Common myeloid progenitor, CD34-positive (primary cell): Measurements from ENCODE around the gene MMP15.

Experiments
- CTCF ChIA-PET: fragments of 350-600 bp; sonication (Branson Sonifier 250); formaldehyde crosslinking; loops from one replicate; lab custom pipeline; 2021; ENCODE audit warnings: antibody characterized with exemption; lab: Charles Lee
- POLR2A ChIA-PET: fragments of 350-600 bp; sonication (Branson Sonifier 250); formaldehyde crosslinking; loops from one replicate; lab custom pipeline; 2021; ENCODE audit warnings: antibody characterized with exemption; lab: Charles Lee
- DNase-seq, 3 donors: peaks; one replicate each; pipeline versions ENCODE4 v3.0.0 to v3.0.0-alpha.2; 2013
- H3K27ac ChIP-seq, 2 experiments: 1 replicate in 1 of 2; 2 replicates in 1 of 2; pipeline ENCODE4 v1.7.0; 2013; ENCODE audit warnings: inconsistent platforms in 2 of 2, low read length in 2 of 2, mild to moderate bottlenecking in 2 of 2, low read depth in 1 of 2, moderate library complexity in 1 of 2; ENCODE audit not compliant: severe bottlenecking in 2 of 2, insufficient read depth in 1 of 2, poor library complexity in 1 of 2
- H3K27me3 ChIP-seq, 5 experiments: replicated peaks in 2 of 5; 1 replicate in 3 of 5; 2 replicates in 2 of 5; pipeline versions ENCODE4 v1.6.1 to v1.7.0; 2013; ENCODE audit warnings: low read length in 4 of 5, mild to moderate bottlenecking in 2 of 5, moderate library complexity in 2 of 5, inconsistent platforms in 1 of 5; ENCODE audit not compliant: insufficient read depth in 5 of 5, control insufficient read depth in 4 of 5
- H3K36me3 ChIP-seq, 4 experiments: 1 replicate in 2 of 4; 2 replicates in 2 of 4; pipeline versions ENCODE4 v1.6.1 to v1.7.0; 2013; ENCODE audit warnings: low read length in 3 of 4, control low read depth in 1 of 4, mild to moderate bottlenecking in 1 of 4; ENCODE audit not compliant: control insufficient read depth in 4 of 4, insufficient read depth in 4 of 4
- H3K4me1 ChIP-seq, 4 experiments: 1 replicate in 3 of 4; 2 replicates in 1 of 4; pipeline versions ENCODE4 v1.6.1 to v1.7.1; 2013; ENCODE audit warnings: low read length in 3 of 4, mild to moderate bottlenecking in 3 of 4, control low read depth in 1 of 4, inconsistent platforms in 1 of 4, moderate library complexity in 1 of 4; ENCODE audit not compliant: control insufficient read depth in 4 of 4, insufficient read depth in 4 of 4; ENCODE audit errors: control extremely low read depth in 1 of 4
- H3K4me3 ChIP-seq, 7 experiments: 1 replicate in 4 of 7; 2 replicates in 3 of 7; pipeline versions ENCODE4 v1.5.1 to v1.7.0; 2013; ENCODE audit warnings: mild to moderate bottlenecking in 7 of 7, low read length in 6 of 7, moderate library complexity in 6 of 7, inconsistent platforms in 2 of 7, low read depth in 2 of 7, control low read depth in 1 of 7; ENCODE audit not compliant: insufficient read depth in 4 of 7, control insufficient read depth in 1 of 7; ENCODE audit errors: extremely low read depth in 1 of 7
- H3K9me3 ChIP-seq, 5 experiments: 1 replicate in 4 of 5; 2 replicates in 1 of 5; pipeline versions ENCODE4 v1.6.1 to v1.7.1; 2013; ENCODE audit warnings: low read length in 4 of 5, mild to moderate bottlenecking in 2 of 5, inconsistent platforms in 1 of 5, low read depth in 1 of 5, moderate library complexity in 1 of 5; ENCODE audit not compliant: control insufficient read depth in 4 of 5, insufficient read depth in 2 of 5; ENCODE audit errors: control extremely low read depth in 1 of 5
- WGBS: methylation state at CpG from one replicate; pipeline ENCODE4 v1.1.5; 2013; ENCODE audit not compliant: insufficient coverage; 5-methylcytosine and 5-hydroxymethylcytosine counted together

Gene MMP15

GRCh38 chr16:58048494-58049231, 23.1 kb downstream of the MMP15 start:
- no peaks in the 10 kb centered on the region for H3K9me3 ChIP-seq
- ChIA-PET CTCF (interaction anchor here (0.7 to 1.6 kb wide), 4 partner anchors 10 to 454 kb away, joined by 3 read pairs; no protein-coding TSS in a partner anchor), POLR2A (no interaction called here)
- no peak overlapping the region for H3K27ac ChIP-seq
- 99% methylated on average over 11 of the region's 13 CpGs for WGBS
- H3K27me3 ChIP-seq = no peaks in the 10 kb centered on the region
- H3K4me3 ChIP-seq = no peak overlapping the region
- H3K36me3 ChIP-seq = no peaks in the 10 kb centered on the region
- DNase-seq = no peak
- H3K4me1 ChIP-seq = peaks cover 0 to 8% (median 0%) of the 10 kb centered on the region in 4 experiments

- POLR2A ChIA-PET = no interaction called here
- Histone ChIP-seq H3K27me3 (no peaks in the 10 kb centered on the region), H3K9me3 (no peaks in the 10 kb centered on the region), H3K4me3 (no peak overlapping the region), H3K27ac (no peak overlapping the region), H3K36me3 (no peaks in the 10 kb centered on the region), H3K4me1 (peaks cover 0 to 8% (median under 1%) of the 10 kb centered on the region in 4 experiments)
- CTCF ChIA-PET = interaction anchor here (0.7 to 1.6 kb wide), 3 partner anchors 11 to 455 kb away, joined by 3 read pairs; no protein-coding TSS in a partner anchor
- WGBS = 86% methylated on average over 13 of the region's 17 CpGs
- no peak for DNase-seq
Observed at GRCh38 chr16:58049232-58050185, 24.0 kb downstream of the MMP15 start.

- 86% methylated on average over 1 of the region's 2 CpGs for WGBS
- H3K4me3 ChIP-seq = no peak overlapping the region
- no peaks in the 10 kb centered on the region for H3K36me3 ChIP-seq
- POLR2A ChIA-PET = no interaction called here
- no peak for DNase-seq
- peaks cover 0 to 4% (median 1%) of the 10 kb centered on the region in 4 experiments for H3K4me1 ChIP-seq
- no peaks in the 10 kb centered on the region for H3K27me3 ChIP-seq
- CTCF ChIA-PET = no interaction called here
- H3K27ac ChIP-seq = no peak overlapping the region
- H3K9me3 ChIP-seq = no peaks in the 10 kb centered on the region
Observed at GRCh38 chr16:58051296-58051695, 25.7 kb downstream of the MMP15 start.

- Histone ChIP-seq H3K4me1 (peaks cover 0 to 3% (median 0%) of the 10 kb centered on the region in 4 experiments), H3K27ac (no peak overlapping the region), H3K36me3 (no peaks in the 10 kb centered on the region), H3K9me3 (no peaks in the 10 kb centered on the region), H3K4me3 (no peak overlapping the region), H3K27me3 (no peaks in the 10 kb centered on the region)
- DNase-seq = no peak
- ChIA-PET CTCF (interaction anchor here (1.0 kb wide), 1 partner anchor 74 kb away, joined by 3 read pairs; no protein-coding TSS in a partner anchor), POLR2A (no interaction called here)
- WGBS = 93% methylated on average over 7 of the region's 10 CpGs
Observed at GRCh38 chr16:58051821-58052603, 26.5 kb downstream of the MMP15 start.

DNA sequence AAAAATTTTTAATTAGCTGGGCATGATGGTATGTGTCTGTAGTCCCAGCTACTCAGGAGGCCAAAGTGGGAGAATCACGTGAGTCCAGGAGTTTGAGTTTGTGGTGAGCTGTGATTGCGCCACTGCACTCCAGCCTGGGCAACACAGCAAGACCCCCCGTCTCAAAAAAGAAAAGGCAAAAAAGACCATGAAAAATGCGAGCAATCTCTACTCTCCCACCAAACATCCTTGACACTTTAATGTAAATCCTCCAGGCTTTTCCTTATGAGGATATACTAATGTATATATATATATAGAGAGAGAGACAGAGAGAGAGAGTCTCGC, 28.1 kb downstream of the MMP15 start:
- CTCF ChIA-PET = interaction anchor here (1.3 kb wide), 1 partner anchor 68 kb away, joined by 4 read pairs; no protein-coding TSS in a partner anchor
- DNase-seq = no peak
- POLR2A ChIA-PET = interaction anchor here (0.6 kb wide), 1 partner anchor 14 kb away, joined by 3 read pairs; no protein-coding TSS in a partner anchor
- Histone ChIP-seq H3K36me3 (no peaks in the 10 kb centered on the region), H3K27ac (no peak overlapping the region), H3K4me1 (peaks cover 0 to 3% (median 0%) of the 10 kb centered on the region in 4 experiments), H3K4me3 (no peak overlapping the region), H3K9me3 (no peaks in the 10 kb centered on the region), H3K27me3 (no peaks in the 10 kb centered on the region)
- no CpG with 5 or more reads among the region's 5 CpGs for WGBS

- no peak overlapping the region for H3K27ac ChIP-seq
- H3K4me3 ChIP-seq = peak overlapping the region in 1 of 7 experiments; percentile 26
- no peaks in the 10 kb centered on the region for H3K36me3 ChIP-seq
- H3K9me3 ChIP-seq = no peaks in the 10 kb centered on the region
- ChIA-PET POLR2A (no interaction called here), CTCF (no interaction called here)
- no peaks in the 10 kb centered on the region for H3K27me3 ChIP-seq
- 48% methylated on average over 6 of the region's 10 CpGs for WGBS
- DNase-seq = peak in 2 of 3 donors; percentile 15 to 28
- peaks cover 0 to 3% (median 0%) of the 10 kb centered on the region in 4 experiments for H3K4me1 ChIP-seq
Observed at GRCh38 chr16:58054289-58054688, 28.7 kb downstream of the MMP15 start.
